Endothelial cell of umbilical vein (primary cell): ENCODE data around the gene AS3MT. TPM values are rescaled to one million over a fixed set of nuclear protein-coding genes. Genes with fewer than 3 reads are reported as not detected.

Source experiments
- BruUV-seq: library from RNA; stranded (reverse); fragments of 400-500 nt; replicated peaks from 2 replicates; lab custom pipeline; 2021; lab: Mats Ljungman, UMichigan
- CTCF ChIA-PET: fragments of 300-600, 350-600 bp; sonication (Branson Sonifier 250); formaldehyde crosslinking; loops from one replicate; lab custom pipeline; 2021; ENCODE audit warnings: antibody characterized with exemption, inconsistent platforms; lab: Charles Lee
- POLR2A ChIA-PET: fragments of 300-600, 350-600 bp; sonication (Branson Sonifier 250); formaldehyde crosslinking; loops from one replicate; lab custom pipeline; 2021; ENCODE audit warnings: antibody characterized with exemption, inconsistent platforms; lab: Charles Lee
- DNase-seq: peaks from one replicate; pipeline ENCODE4 v3.0.0-alpha.2; 2011; ENCODE audit warnings: low read depth, low spot score
- FAIRE-seq: peaks from 2 replicates; lab custom pipeline; 2011; peaks lifted over from hg19 to GRCh38; lab: Jason Lieb, UNC
- H2AFZ ChIP-seq: 2 replicates; pipeline ENCODE4 v1.6.0; 2012; ENCODE audit warnings: low read depth, low read length, control low read depth, inconsistent platforms
- H3K27ac ChIP-seq: 2 replicates; pipeline ENCODE4 v1.5.1; 2011; ENCODE audit warnings: low read depth, mild to moderate bottlenecking, control low read depth, low read length, moderate library complexity; ENCODE audit not compliant: insufficient read depth
- H3K27me3 ChIP-seq, 2 experiments: 2 replicates each; pipeline versions ENCODE4 v1.6.0 to v1.6.1; 2011; ENCODE audit warnings: low read length in 2 of 2, mixed read lengths in 1 of 2; ENCODE audit not compliant: control insufficient read depth in 2 of 2, insufficient read depth in 2 of 2
- H3K36me3 ChIP-seq, 2 experiments: 2 replicates in 1 of 2; 3 replicates in 1 of 2; pipeline ENCODE4 v1.5.1; 2011; ENCODE audit warnings: low read length in 2 of 2, mild to moderate bottlenecking in 1 of 2, moderate library complexity in 1 of 2; ENCODE audit not compliant: control insufficient read depth in 2 of 2, insufficient read depth in 2 of 2; ENCODE audit errors: extremely low read depth in 1 of 2
- H3K4me1 ChIP-seq: 3 replicates; pipeline ENCODE4 v1.5.1; 2011; ENCODE audit warnings: mild to moderate bottlenecking, low read length; ENCODE audit not compliant: control insufficient read depth, insufficient read depth; ENCODE audit errors: extremely low read depth
- H3K4me2 ChIP-seq: 2 replicates; pipeline ENCODE4 v1.6.1; 2011; ENCODE audit warnings: low read length, control low read depth, mixed read lengths; ENCODE audit not compliant: insufficient read depth
- H3K4me3 ChIP-seq, 3 experiments: fragments of 200-600 bp in 1 of 3; sonication (generic), shearing (Covaris generic) in 1 of 3; replicated peaks in 1 of 3; 2 replicates each; pipeline ENCODE4 v1.5.1; 2011 to 2016; ENCODE audit warnings: control low read depth in 3 of 3, low read length in 3 of 3, mild to moderate bottlenecking in 2 of 3, inconsistent platforms in 1 of 3, low read depth in 1 of 3, moderate library complexity in 1 of 3; ENCODE audit not compliant: insufficient read depth in 1 of 3
- H3K79me2 ChIP-seq: 2 replicates; pipeline ENCODE4 v1.6.0; 2012; ENCODE audit warnings: low read length, inconsistent platforms; ENCODE audit not compliant: control insufficient read depth, insufficient read depth
- H3K9ac ChIP-seq: replicated peaks from 2 replicates; pipeline ENCODE3; 2011; ENCODE audit warnings: low read length, control low read depth; ENCODE audit not compliant: insufficient read depth; ENCODE audit errors: extremely low read depth
- H3K9me1 ChIP-seq: replicated peaks from 3 replicates; pipeline ENCODE4 v1.6.0; 2011; ENCODE audit warnings: mild to moderate bottlenecking, low read length; ENCODE audit not compliant: control insufficient read depth, insufficient read depth; ENCODE audit errors: extremely low read depth
- H3K9me3 ChIP-seq: replicated peaks from 2 replicates; pipeline ENCODE4 v1.5.1; 2012; ENCODE audit warnings: low read length, inconsistent platforms; ENCODE audit not compliant: control insufficient read depth, insufficient read depth
- H4K20me1 ChIP-seq: replicated peaks from 2 replicates; pipeline ENCODE3; 2011; ENCODE audit warnings: mild to moderate bottlenecking, low read length; ENCODE audit not compliant: control insufficient read depth, insufficient read depth; ENCODE audit errors: extremely low read depth
- CTCF ChIP-seq, 2 donors: IDR thresholded peaks; 1 replicate in 1 of 2; 2 replicates in 1 of 2; pipeline ENCODE4 v1.5.1; 2011; ENCODE audit warnings: low read length in 2 of 2, mild to moderate bottlenecking in 2 of 2, moderate library complexity in 2 of 2, control low read depth in 1 of 2, inconsistent platforms in 1 of 2, low read depth in 1 of 2; ENCODE audit not compliant: insufficient read depth in 1 of 2; ENCODE audit errors: extremely low read depth in 1 of 2
- EZH2 ChIP-seq: IDR thresholded peaks from 2 replicates; pipeline ENCODE4 v1.6.1; 2012; ENCODE audit warnings: borderline replicate concordance, low read depth, mild to moderate bottlenecking, moderate library complexity, low read length, inconsistent platforms; ENCODE audit not compliant: severe bottlenecking
- FOS ChIP-seq: IDR thresholded peaks from 2 replicates; pipeline ENCODE4 v1.6.1; 2011; ENCODE audit warnings: mild to moderate bottlenecking, low read length, moderate library complexity, borderline replicate concordance; ENCODE audit not compliant: insufficient read depth
- GATA2 ChIP-seq: IDR thresholded peaks from 2 replicates; pipeline ENCODE4 v1.7.0; 2011; ENCODE audit warnings: low read depth, mild to moderate bottlenecking, moderate library complexity, mixed read lengths, low read length; ENCODE audit not compliant: insufficient read length, insufficient read depth
- JUN ChIP-seq: IDR thresholded peaks from 2 replicates; pipeline ENCODE4 v1.6.1; 2011; ENCODE audit warnings: borderline replicate concordance, low read depth; ENCODE audit not compliant: insufficient read length, insufficient read depth
- MAX ChIP-seq: IDR thresholded peaks from 2 replicates; pipeline ENCODE4 v1.6.1; 2011; ENCODE audit not compliant: insufficient read depth, insufficient read length
- MYC ChIP-seq: IDR thresholded peaks from one replicate; pipeline ENCODE4 v1.6.1; 2011; ENCODE audit warnings: mild to moderate bottlenecking, low read depth, low read length
- POLR2A ChIP-seq: IDR thresholded peaks from 2 replicates; pipeline ENCODE4 v1.6.1; 2012; ENCODE audit warnings: low read depth, mild to moderate bottlenecking, control low read depth, low read length
- POLR2AphosphoS5 ChIP-seq: IDR thresholded peaks from 2 replicates; pipeline ENCODE4 v1.6.1; 2012; ENCODE audit warnings: low read depth, mild to moderate bottlenecking, control low read depth, low read length, moderate library complexity; ENCODE audit not compliant: insufficient read depth
- dilution Hi-C: fragments of 300-500 bp; cut with MboI; formaldehyde crosslinking; loops from one replicate; pipeline ENCODE4 v1.15.0; 2019; ENCODE audit warnings: low sequenced_read_pairs; ENCODE audit not compliant: extremely low pct_ligation_motif_present
- intact Hi-C: fragments of 100-400 bp; cut with micrococcal nuclease; formaldehyde crosslinking; loops from one replicate; pipeline ENCODE4 v1.10.0; 2022
- polyA plus RNA-seq, 4 experiments: library from polyadenylated mRNA; depleted of rRNA in 3 of 4; stranded (reverse) in 3 of 4; unstranded in 1 of 4; fragments of >200 nt; gene quantifications; 2 replicates each; pipeline versions ENCODE4 v1.2.1 to v1.2.3, GENCODE V29; 2011 to 2012; ENCODE audit warnings: missing spikeins in 1 of 4
- total RNA-seq: library from RNA; stranded (reverse); gene quantifications from 2 replicates; pipeline ENCODE4 v1.2.3, GENCODE V29; 2021

Gene AS3MT
- total and polyA plus RNA-seq, 2 donors (not counting 3 experiments of a cell fraction or from before 2014, with no cell fraction given) = 1.0 TPM; not detected in 1

- no peak overlapping the region for H2AFZ ChIP-seq
- ChIA-PET CTCF (interaction anchor here (1.7 kb wide), 1 partner anchor 313 kb away, joined by 6 read pairs; no protein-coding TSS in a partner anchor), POLR2A (no interaction called here)
- DNase-seq = no peak
- no TSS peak for BruUV-seq
- no peaks in the 10 kb centered on the region for H3K4me1 ChIP-seq
- no peaks in the 10 kb centered on the region for H3K36me3 ChIP-seq
- H3K4me2 ChIP-seq = no peak overlapping the region
- no peaks in the 10 kb centered on the region for H4K20me1 ChIP-seq
- H3K79me2 ChIP-seq = no peaks in the 10 kb centered on the region
- H3K9ac ChIP-seq = no peak overlapping the region
- H3K9me1 ChIP-seq = no peaks in the 10 kb centered on the region
- dilution Hi-C loops (no loop called here), intact Hi-C loops (no loop called here)
- no peak for FAIRE-seq
- no peak overlapping the region for H3K4me3 ChIP-seq
- H3K27ac ChIP-seq = no peak overlapping the region
- no peaks in the 10 kb centered on the region for H3K9me3 ChIP-seq
- H3K27me3 ChIP-seq = no peaks in the 10 kb centered on the region
- TF ChIP-seq EZH2 (no peak), POLR2AphosphoS5 (no peak), CTCF (IDR thresholded peaks at IDR 0.05; ENCODE audit: extremely low read depth in 1 of 2, insufficient read depth in 1 of 2, low read depth in 1 of 2, low read length in 2 of 2) (no peak), FOS (no peak), GATA2 (no peak), JUN (no peak), POLR2A (no peak), MYC (no peak), MAX (no peak)
Measured at GRCh38 chr10:102931643-102932042, 62.4 kb downstream of the AS3MT start.
